GM10847 (cell line): ENCODE results near the gene ACER2.

ENCODE experiments used
- POLR2A ChIP-seq: IDR thresholded peaks from 2 replicates; pipeline ENCODE4 v1.6.1; 2011; ENCODE audit not compliant: insufficient read length; ENCODE audit errors: extremely low read depth

ACER2 gene

GRCh38 chr9:19440376-19440775, 31.6 kb downstream of the ACER2 start:
- no peak for TF ChIP-seq POLR2A

- TF ChIP-seq POLR2A: no peak
Observed at GRCh38 chr9:19440823-19441580, 32.2 kb downstream of the ACER2 start.

GRCh38 chr9:19441730-19442129, 32.9 kb downstream of the ACER2 start:
- no peak for TF ChIP-seq POLR2A

- TF ChIP-seq POLR2A: no peak
Observed at GRCh38 chr9:19442240-19442639, 33.4 kb downstream of the ACER2 start.

GRCh38 chr9:19445452-19445851, 36.6 kb downstream of the ACER2 start:
- no peak for TF ChIP-seq POLR2A

- TF ChIP-seq POLR2A: no peak
Observed at GRCh38 chr9:19446361-19446861, 37.6 kb downstream of the ACER2 start.

GRCh38 chr9:19451240-19452087, 42.7 kb downstream of the ACER2 start:
- no peak for TF ChIP-seq POLR2A

- no peak for TF ChIP-seq POLR2A
Observed at GRCh38 chr9:19456426-19456825, 47.6 kb downstream of the ACER2 start.

GRCh38 chr9:19456996-19457692, 48.3 kb downstream of the ACER2 start:
- TF ChIP-seq POLR2A: no peak

GRCh38 chr9:19457693-19458009, 48.8 kb downstream of the ACER2 start:
- no peak for TF ChIP-seq POLR2A

GRCh38 chr9:19460243-19460642, 51.4 kb downstream of the ACER2 start:
- no peak for TF ChIP-seq POLR2A

GRCh38 chr9:19461135-19461534, 52.3 kb downstream of the ACER2 start:
- TF ChIP-seq POLR2A: no peak

GRCh38 chr9:19464061-19464763, 55.4 kb downstream of the ACER2 start:
- TF ChIP-seq POLR2A: no peak

GRCh38 chr9:19464764-19465585, 56.2 kb downstream of the ACER2 start:
- TF ChIP-seq POLR2A: no peak

- TF ChIP-seq POLR2A: no peak
Observed at GRCh38 chr9:19465586-19466279, 56.9 kb downstream of the ACER2 start.
